Right lobe of liver (tissue), 4 donors: ENCODE results near the gene SF1.

ENCODE experiments used
- CTCF ChIP-seq, 4 donors: fragments of 200-600 bp in 3 of 4; fragments of 450-650 bp in 1 of 4; IDR thresholded peaks; one replicate each; pipeline versions ENCODE4 v1.5.1 to v1.8.0; 2016 to 2022; ENCODE audit warnings: antibody characterized with exemption in 4 of 4, mild to moderate bottlenecking in 2 of 4
- POLR2A ChIP-seq: fragments of 450-650 bp; IDR thresholded peaks from one replicate; pipeline ENCODE4 v1.6.1; 2017; ENCODE audit warnings: antibody characterized with exemption, mild to moderate bottlenecking
- donor health status: DM: no; HTN: no; CAD: no.
- donor health status: DM: no; HTN: no; CAD: no.
- donor health status: DM: no; HTN: yes; CAD: no.

GRCh38 chr11:64753019-64753379, 25.3 kb downstream of the SF1 start:
- TF ChIP-seq POLR2A = no peak
- TF ChIP-seq CTCF (IDR thresholded peaks at IDR 0.05) = no peak
